B cell (primary cell): ENCODE measurements around the gene FOXA3.

Experiments used
- EZH2 ChIP-seq: IDR thresholded peaks from 2 replicates; pipeline ENCODE4 v1.6.1; 2012; ENCODE audit warnings: borderline replicate concordance, low read depth, mild to moderate bottlenecking, moderate library complexity, low read length; ENCODE audit not compliant: insufficient read depth, poor library complexity, severe bottlenecking
- TF ChIP-seq, protein P1 (sequence below): fragments of 200-600 bp; IDR thresholded peaks from one replicate; pipeline ENCODE4 v1.8.0; 2022; ENCODE audit warnings: antibody characterized with exemption, mild to moderate bottlenecking

DNA sequence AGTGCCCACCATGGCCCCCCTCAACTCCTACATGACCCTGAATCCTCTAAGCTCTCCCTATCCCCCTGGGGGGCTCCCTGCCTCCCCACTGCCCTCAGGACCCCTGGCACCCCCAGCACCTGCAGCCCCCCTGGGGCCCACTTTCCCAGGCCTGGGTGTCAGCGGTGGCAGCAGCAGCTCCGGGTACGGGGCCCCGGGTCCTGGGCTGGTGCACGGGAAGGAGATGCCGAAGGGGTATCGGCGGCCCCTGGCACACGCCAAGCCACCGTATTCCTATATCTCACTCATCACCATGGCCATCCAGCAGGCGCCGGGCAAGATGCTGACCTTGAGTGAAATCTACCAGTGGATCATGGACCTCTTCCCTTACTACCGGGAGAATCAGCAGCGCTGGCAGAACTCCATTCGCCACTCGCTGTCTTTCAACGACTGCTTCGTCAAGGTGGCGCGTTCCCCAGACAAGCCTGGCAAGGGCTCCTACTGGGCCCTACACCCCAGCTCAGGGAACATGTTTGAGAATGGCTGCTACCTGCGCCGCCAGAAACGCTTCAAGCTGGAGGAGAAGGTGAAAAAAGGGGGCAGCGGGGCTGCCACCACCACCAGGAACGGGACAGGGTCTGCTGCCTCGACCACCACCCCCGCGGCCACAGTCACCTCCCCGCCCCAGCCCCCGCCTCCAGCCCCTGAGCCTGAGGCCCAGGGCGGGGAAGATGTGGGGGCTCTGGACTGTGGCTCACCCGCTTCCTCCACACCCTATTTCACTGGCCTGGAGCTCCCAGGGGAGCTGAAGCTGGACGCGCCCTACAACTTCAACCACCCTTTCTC, 8.2 kb downstream of the FOXA3 start:
- TF ChIP-seq, protein P1, sequence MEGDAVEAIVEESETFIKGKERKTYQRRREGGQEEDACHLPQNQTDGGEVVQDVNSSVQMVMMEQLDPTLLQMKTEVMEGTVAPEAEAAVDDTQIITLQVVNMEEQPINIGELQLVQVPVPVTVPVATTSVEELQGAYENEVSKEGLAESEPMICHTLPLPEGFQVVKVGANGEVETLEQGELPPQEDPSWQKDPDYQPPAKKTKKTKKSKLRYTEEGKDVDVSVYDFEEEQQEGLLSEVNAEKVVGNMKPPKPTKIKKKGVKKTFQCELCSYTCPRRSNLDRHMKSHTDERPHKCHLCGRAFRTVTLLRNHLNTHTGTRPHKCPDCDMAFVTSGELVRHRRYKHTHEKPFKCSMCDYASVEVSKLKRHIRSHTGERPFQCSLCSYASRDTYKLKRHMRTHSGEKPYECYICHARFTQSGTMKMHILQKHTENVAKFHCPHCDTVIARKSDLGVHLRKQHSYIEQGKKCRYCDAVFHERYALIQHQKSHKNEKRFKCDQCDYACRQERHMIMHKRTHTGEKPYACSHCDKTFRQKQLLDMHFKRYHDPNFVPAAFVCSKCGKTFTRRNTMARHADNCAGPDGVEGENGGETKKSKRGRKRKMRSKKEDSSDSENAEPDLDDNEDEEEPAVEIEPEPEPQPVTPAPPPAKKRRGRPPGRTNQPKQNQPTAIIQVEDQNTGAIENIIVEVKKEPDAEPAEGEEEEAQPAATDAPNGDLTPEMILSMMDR: no peak
- no peak for TF ChIP-seq EZH2
